ENCODE results near the gene SLC25A22. TPM values are rescaled to one million over a fixed set of nuclear protein-coding genes. Genes with fewer than 3 reads are reported as not detected.

The SLC25A22 gene
- polyA plus RNA-seq, 1 experiment, result 25.5 TPM

DNA sequence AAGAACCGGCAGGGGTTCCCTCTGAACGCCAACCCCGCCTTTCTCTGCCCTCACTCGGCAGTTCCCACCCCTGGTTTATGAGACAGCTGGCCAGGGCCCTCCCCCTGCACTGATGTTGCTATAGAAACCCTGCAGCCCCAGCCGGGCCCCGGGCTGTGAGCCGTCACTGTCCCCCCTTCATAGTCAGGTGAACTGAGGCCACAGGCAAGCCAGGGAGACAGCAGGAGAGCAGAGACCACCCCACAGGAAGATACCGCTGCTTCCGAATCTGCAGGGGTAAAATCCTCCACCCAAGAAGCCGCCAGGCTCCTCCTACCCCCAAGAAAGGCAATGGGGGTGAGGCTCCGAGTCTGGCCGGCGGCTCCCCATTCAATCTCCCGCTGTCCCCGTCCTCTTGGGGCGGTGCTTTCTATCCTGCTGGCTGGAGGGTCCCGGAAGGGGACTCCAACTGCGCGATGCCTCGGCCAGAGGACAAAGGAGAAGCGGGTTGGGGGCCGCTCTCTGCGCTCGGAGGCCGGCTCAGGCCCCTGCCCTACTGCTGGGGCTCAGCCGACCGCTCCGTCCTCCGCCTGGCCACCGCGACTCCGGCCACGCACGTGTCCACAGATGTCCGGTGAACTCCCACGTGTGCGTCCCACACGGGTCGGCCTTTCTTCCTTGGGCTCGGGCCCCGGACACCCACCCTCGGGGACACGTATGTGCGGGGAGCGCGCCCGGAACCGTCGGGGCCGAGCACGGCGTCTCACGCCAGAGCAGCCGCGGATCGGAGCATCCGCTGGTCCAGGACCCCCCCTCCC, 587 bp downstream of the SLC25A22 start:
- ChIA-PET CTCF (interaction anchor here (0.6 to 1.2 kb wide), 3 partner anchors 35 to 249 kb away, joined by 3 to 4 read pairs (median 3); partner anchors contain the start of gene CD151), POLR2A (no interaction called here)
- TF ChIP-seq, protein P1, sequence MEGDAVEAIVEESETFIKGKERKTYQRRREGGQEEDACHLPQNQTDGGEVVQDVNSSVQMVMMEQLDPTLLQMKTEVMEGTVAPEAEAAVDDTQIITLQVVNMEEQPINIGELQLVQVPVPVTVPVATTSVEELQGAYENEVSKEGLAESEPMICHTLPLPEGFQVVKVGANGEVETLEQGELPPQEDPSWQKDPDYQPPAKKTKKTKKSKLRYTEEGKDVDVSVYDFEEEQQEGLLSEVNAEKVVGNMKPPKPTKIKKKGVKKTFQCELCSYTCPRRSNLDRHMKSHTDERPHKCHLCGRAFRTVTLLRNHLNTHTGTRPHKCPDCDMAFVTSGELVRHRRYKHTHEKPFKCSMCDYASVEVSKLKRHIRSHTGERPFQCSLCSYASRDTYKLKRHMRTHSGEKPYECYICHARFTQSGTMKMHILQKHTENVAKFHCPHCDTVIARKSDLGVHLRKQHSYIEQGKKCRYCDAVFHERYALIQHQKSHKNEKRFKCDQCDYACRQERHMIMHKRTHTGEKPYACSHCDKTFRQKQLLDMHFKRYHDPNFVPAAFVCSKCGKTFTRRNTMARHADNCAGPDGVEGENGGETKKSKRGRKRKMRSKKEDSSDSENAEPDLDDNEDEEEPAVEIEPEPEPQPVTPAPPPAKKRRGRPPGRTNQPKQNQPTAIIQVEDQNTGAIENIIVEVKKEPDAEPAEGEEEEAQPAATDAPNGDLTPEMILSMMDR (IDR thresholded peaks at IDR 0.05; ENCODE audit: insufficient read depth, low read depth, low read length), result 0 out of 2 replicates have a peak, but pooled peaks have one; percentile 7
- Histone ChIP-seq H3K27me3 (ENCODE audit: control insufficient read depth, insufficient read depth, low read length) (no peaks in the 10 kb centered on the region), H3K4me3 (ENCODE audit: low read depth, low read length) (peak overlapping the region; percentile 87), H3K36me3 (ENCODE audit: control insufficient read depth, insufficient read depth, low read length) (peaks cover 21% of the 10 kb centered on the region)
- no peak for DNase-seq (ENCODE audit: low read depth)

DNA sequence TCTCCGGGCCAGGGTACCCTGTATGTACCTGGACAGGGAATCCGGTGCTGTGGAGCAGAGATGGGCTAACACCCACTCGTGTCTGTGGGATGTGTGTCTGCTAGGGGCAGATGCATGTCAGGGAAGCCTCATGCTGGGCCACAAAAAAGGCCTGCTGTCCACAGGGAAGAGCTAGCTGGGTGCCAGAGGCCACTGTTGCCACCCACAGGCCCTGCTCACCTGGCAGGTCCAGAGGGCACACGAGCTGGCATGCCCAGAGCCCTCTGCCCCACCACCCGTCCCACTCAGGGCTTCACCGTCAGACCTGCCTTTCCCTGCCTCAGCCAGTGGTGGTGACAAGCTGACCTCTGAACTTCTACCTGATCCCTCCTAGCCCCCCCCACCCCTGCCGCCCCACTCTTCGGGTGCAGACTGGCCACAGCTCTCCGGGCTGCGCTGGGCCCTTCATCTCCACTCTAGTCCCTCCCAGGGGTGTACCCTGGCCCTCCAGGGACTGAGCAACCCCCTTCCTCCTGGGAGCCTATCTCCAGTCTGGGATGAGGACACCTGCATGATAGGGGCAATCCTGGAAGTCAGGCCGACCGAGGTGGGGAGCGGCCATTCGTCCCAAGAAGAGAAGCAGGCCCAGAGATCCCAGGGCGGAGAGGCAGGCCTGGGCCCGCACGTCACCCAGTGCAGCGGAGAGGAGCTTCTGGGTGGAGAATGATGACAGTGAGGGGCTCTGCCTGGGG, 1.4 kb downstream of the SLC25A22 start:
- DNase-seq (ENCODE audit: low read depth), result no peak
- TF ChIP-seq, protein P1 (IDR thresholded peaks at IDR 0.05; ENCODE audit: insufficient read depth, low read depth, low read length), result no peak
- POLR2A ChIA-PET, result interaction anchor here (0.7 kb wide), 1 partner anchor 44 kb away, joined by 3 read pairs; no protein-coding TSS in a partner anchor
- CTCF ChIA-PET, result interaction anchor here (0.6 to 1.2 kb wide), 4 partner anchors 36 to 248 kb away, joined by 3 to 4 read pairs (median 3); partner anchors contain the start of gene CD151
- Histone ChIP-seq H3K36me3 (ENCODE audit: control insufficient read depth, insufficient read depth, low read length) (peaks cover 16% of the 10 kb centered on the region), H3K27me3 (ENCODE audit: control insufficient read depth, insufficient read depth, low read length) (no peaks in the 10 kb centered on the region), H3K4me3 (ENCODE audit: low read depth, low read length) (peak overlapping the region; percentile 87)

DNA sequence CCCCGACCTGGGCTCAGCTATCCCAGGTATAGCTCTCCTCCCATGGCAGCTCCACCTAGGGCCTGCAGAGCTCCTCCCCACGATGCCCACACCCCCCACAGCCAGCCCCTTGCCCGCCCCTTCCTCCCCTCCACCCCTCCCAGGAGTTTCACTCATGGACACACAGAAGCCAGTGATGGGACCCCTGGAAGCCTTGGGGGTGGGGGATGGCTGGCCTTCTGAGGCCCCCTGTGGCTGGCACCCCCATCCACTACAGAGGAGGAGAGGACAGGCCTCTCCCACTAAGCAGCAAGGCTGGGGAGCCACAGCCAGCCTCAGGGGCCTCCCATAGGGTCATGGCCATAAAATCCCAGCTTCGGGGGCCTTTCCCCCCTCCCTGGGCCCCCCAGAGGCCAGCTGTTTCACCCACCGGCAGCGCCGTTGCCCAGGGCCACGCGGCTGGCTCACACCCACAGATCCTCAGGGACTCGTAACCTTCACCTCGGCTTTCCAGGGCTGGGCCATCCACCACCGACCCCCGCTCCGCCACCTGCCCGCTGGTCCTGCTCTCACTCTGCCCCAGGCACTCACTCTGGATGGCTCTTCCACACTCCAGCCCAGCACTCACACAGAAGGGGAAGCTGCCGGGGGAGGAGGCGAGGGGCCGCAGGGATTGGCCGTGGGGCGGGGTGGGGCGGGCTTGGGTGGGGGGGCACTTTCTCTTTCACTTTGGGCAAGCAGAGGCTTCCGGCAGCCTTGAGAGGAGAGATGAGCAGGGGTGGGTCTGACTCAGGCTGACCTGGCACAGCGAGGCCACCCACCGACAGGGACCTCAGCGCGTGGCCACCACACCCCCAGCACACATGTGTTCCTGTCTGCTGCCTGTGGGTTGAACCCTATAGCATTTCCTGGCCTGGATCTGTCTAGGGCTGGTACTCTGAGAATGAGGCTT, 2.2 kb downstream of the SLC25A22 start:
- ChIA-PET POLR2A (interaction anchor here (0.6 to 0.7 kb wide), 2 partner anchors 24 to 45 kb away, joined by 3 to 4 read pairs; no protein-coding TSS in a partner anchor), CTCF (interaction anchor here (1.0 kb wide), 2 partner anchors 17 to 48 kb away, joined by 3 to 4 read pairs; no protein-coding TSS in a partner anchor)
- H3K27me3 ChIP-seq (ENCODE audit: control insufficient read depth, insufficient read depth, low read length), result no peaks in the 10 kb centered on the region
- H3K36me3 ChIP-seq (ENCODE audit: control insufficient read depth, insufficient read depth, low read length), result peaks cover 11% of the 10 kb centered on the region
- DNase-seq (ENCODE audit: low read depth), result peak; percentile 34
- peak overlapping the region; percentile 87 for H3K4me3 ChIP-seq (ENCODE audit: low read depth, low read length)
- TF ChIP-seq, protein P1 (IDR thresholded peaks at IDR 0.05; ENCODE audit: insufficient read depth, low read depth, low read length), result no peak

DNA sequence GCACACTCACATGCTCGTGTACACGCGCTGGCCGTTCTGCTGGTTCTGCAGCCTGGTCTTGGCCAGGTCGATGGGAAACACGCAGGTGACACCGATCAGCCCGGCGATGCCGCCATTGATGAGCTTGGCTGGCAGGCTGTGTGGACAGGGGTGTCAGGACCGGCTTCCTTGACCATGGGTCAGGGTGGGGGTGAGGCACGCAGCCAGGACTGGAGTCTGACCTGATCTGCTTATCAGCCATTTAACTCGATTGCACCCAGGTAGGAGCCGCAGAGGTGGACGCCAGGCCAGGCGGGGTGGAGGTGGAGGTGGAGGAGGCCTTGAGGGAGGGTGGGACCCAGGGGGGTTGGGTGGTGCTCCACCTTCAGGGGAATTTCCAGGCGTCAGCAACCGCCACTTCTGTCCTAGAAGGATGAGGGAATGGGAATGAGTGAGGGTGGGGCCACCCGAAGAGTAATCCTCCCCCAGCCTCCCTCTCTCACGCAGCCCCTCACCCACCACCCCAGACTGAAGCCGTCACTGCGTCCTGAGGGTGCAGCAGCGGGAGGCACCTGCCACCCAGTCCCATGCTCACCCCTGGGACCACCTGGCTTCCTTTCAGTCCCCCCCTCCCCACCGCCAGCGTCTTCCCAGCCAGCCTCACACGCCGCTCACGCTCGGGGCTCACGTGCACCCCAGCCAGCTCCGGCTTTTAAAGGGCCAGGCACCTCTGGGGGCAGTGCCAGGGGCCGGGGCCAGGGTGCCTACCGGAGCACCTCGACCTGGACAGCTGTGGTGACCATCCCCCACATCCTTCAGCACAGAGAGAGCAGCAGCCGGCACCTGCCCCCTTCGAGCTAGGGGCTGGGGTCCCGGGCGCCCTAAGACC, 3.1 kb downstream of the SLC25A22 start:
- H3K4me3 ChIP-seq (ENCODE audit: low read depth, low read length), result peak overlapping the region; percentile 87

More for the DNA sequence above, 3.1 kb downstream of the SLC25A22 start:
- CTCF ChIA-PET, result interaction anchor here (1.0 to 1.6 kb wide), 2 partner anchors 12 to 16 kb away, joined by 4 to 6 read pairs; no protein-coding TSS in a partner anchor
- no peaks in the 10 kb centered on the region for H3K27me3 ChIP-seq (ENCODE audit: control insufficient read depth, insufficient read depth, low read length)
- POLR2A ChIA-PET, result no interaction called here
- H3K36me3 ChIP-seq (ENCODE audit: control insufficient read depth, insufficient read depth, low read length), result peaks cover 4% of the 10 kb centered on the region
- no peak for DNase-seq (ENCODE audit: low read depth)
- TF ChIP-seq, protein P1 (IDR thresholded peaks at IDR 0.05; ENCODE audit: insufficient read depth, low read depth, low read length), result no peak

Data from BJ (cell line).